GM19328 (cell line): ENCODE results near the gene IFNL1.
"Not testable (repeated sequence)": the region's sequence is repeated elsewhere in the genome, so short reads cannot be mapped to it uniquely, and the experiment has no call there.

Experiments
- ATAC-seq: cut with Tn5 transposase; IDR thresholded peaks from one replicate; pipeline ENCODE4 v1.9.1; 2021; ENCODE audit warnings: mild to moderate bottlenecking, moderate library complexity; ENCODE audit not compliant: unreplicated experiment

Gene IFNL1

DNA sequence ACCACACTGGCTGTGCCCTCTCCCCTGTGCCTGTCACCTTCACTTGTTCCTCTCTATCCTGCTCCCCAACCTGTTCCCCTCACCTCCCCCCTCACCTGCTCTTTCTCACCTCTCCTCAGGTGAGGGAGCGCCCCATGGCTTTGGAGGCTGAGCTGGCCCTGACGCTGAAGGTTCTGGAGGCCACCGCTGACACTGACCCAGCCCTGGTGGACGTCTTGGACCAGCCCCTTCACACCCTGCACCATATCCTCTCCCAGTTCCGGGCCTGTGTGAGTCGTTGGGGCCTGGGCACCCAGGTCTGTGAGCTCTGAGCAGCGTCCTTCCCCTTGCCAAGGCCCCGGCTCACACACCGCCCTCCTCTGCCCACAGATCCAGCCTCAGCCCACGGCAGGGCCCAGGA lies 26.8 kb upstream of the IFNL1 start:
- ATAC-seq = not testable (repeated sequence)

DNA sequence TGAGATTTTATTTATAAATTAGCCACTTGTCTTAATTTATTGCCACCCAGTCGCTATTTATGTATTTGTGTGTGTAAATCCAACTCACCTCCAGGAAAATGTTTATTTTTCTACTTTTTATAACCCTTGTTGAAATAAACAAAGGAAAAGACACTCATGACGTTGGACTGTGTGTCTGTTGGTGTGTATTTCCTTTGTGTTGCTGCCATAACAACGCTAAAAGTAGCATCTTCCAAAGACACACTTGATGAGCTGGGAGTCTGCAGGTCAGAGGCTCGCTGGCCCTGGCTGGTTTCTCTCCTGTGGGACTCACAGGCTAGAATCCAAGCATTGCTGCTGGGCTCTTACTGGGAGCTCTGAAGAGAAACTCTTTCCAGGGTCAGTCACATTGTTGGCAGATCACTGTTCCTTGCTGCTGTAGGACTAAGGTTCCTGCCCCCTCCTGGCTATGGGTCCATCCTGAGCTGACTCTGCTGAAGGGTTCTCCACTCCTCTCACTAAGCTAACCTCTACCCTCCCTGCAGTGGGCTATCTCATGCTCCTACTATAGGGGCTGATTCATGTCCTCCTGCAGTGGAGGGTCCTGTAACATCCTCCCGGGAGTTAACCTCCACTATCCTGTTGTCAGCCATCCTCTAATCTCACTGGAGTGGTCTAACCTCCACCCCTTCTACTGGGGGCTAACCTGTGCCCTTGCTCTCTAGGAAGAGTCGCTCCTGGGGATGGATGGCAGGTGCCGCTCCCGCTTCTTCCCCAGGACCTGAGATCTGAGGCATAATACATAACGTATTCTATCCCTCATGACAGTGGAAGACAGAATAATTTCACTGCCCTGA lies 26.0 kb upstream of the IFNL1 start:
- ATAC-seq = no peak

DNA sequence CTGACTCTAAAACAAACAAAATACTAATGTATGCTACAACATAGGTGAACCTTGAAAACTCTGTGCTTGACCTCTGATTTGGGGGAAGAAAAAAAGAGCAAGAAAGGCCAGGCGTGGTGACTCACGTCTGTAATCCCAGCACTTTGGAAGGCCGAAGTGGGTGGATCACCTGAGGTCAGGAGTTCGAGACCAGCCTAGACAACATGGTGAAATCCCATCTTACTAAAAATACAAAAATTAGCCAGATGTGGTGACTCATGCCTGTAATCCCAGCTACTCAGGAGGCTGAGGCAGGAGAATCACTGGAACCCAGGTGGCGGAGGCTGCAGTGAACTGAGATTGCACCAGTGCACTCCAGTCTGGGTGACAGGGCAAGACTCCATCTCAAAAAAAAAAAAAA lies 22.3 kb upstream of the IFNL1 start:
- not testable (repeated sequence) for ATAC-seq

DNA sequence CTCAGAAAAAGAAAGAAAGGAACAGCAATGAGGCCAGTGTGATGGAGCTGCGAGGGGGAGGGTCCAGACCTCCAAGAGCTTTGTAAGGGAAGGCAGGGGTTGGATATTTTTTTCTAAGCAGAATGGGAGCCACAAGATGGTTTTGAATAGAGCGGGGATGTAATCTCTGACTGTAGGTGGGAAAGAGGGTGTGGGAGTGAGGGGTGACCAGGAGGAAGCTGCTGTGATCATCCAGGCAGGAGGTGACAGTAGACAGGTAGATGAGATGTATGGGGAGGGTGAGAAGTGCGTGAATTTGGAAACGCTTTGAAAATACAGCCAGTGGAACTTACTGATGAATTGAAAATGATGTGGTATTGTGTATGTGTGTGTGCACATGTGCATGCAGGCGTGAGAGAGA lies 20.6 kb upstream of the IFNL1 start:
- ATAC-seq = no peak

DNA sequence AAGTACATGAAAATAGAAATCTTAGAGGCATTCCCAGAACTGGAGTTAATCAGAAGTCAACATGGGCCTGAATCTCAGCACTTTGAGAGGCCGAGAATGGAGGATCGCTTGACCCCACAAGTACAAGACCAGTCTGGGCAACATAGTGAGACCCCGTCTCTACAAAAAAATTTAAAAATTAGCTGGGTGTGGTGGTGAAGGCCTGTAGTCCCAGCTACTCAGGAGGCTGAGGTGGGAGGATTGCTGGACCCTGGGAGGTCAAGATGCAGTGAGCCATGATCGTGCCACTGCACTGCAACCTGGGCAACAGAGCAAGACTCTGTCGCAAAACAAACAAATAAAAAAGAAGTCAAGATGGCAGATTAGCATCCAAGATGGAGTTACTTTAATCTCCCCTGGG lies 19.5 kb upstream of the IFNL1 start:
- no peak for ATAC-seq

DNA sequence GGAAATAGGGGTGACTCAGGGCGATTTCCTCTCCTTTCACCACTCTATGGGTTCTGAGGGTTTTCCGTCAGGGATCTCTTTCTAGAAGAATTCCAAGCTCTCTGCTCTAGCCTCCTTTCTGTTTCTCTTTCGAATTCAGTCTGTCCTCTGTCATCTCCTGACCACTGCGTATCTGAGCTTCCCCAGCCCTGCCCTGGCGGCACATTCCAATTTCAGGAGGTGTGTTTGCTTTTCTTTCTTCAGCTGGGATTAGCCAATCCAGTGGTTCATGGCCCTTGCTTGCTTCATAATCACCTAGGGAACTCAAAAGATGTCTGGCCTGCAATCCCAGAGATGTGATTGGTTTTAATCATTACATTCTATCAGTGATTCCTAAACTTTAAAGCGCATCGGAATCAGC lies 18.6 kb upstream of the IFNL1 start:
- ATAC-seq = no peak

DNA sequence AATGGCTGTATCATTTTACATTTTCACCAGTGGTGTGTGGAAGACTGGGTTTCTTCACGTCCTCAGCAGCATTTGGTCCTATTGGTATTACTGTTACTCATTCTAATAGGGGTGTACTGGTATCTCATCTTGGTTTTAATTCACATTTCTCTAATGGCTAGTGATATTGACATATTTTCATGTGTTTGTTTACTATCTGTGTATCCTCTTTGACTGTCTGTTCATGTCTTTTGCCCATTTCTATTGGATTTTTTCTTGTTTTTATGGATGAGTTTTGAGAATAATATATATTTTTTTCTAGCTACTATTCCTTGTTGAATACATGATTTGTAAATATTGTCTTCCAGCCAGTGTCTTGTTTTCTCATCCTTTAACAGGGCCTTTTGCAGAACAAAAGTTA lies 14.2 kb upstream of the IFNL1 start:
- ATAC-seq = no peak

DNA sequence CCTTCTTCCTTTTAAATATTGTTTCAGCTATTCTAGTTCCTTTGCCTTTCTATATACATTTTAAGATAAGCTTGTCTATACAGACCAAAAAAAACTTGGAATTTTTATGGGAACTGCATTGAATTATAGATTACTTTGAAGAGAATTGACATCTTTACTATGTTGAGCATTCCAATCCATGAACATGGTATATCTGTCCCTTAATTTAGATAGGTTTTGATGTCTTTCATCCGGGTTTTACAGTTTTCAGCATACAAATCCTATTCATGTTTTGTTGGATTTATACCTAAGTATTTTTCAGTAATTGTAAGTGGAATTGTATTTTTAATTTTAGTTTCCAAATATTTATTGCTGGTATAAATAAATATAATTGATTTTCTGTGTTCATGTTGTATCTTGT lies 12.2 kb upstream of the IFNL1 start:
- ATAC-seq = no peak

DNA sequence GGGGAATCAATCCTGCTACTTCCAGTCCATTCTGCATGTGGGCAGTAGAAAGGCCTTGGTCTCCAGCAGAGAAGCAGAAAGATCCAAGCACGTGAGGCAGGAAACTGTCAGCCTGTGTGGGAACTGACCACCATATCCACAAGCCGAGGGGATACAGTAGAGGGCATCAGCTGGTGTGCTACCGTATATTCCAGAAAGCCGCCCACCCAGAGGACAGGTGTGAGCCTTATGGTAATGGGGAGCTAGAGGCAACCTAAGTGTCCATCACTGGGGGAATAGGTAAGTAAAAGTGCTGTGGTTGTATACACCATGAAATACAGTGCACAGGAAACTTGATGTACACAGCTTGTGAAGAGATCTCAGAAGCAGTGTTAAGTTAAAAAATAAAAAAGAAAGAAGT lies 2.8 kb upstream of the IFNL1 start:
- ATAC-seq = no peak

DNA sequence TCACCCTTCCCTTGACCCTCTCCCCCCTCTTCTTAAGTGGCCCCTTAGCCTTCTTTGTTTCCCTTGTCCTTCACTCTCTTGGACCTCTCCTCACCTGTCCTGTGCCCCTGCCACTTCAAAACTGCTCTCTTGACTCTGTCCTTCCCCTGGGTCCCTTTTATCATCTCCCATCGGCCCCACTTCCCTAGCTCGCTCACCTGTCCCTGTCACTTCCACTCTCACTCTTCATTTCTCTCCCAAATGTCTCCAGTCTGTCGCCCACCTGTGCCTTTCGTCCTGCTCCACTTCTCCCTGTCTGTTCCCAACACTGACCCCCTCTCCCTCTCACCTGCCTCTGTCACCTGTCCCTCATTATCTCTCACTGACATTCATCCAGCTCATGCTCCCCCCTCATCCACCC lies 699 bp downstream of the IFNL1 start:
- no peak for ATAC-seq

DNA sequence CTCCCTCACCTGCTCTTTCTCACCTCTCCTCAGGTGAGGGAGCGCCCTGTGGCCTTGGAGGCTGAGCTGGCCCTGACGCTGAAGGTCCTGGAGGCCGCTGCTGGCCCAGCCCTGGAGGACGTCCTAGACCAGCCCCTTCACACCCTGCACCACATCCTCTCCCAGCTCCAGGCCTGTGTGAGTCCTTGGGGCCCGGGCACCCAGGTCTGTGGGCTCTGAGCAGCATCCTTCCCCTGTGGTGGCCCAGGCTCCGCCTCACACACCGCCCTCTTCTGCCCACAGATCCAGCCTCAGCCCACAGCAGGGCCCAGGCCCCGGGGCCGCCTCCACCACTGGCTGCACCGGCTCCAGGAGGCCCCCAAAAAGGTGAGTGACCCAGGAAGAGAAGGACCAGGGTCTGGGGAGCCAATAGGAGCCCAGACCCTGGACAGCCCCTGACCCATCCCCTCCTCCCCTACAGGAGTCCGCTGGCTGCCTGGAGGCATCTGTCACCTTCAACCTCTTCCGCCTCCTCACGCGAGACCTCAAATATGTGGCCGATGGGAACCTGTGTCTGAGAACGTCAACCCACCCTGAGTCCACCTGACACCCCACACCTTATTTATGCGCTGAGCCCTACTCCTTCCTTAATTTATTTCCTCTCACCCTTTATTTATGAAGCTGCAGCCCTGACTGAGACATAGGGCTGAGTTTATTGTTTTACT lies 1.9 kb downstream of the IFNL1 start:
- no peak for ATAC-seq

DNA sequence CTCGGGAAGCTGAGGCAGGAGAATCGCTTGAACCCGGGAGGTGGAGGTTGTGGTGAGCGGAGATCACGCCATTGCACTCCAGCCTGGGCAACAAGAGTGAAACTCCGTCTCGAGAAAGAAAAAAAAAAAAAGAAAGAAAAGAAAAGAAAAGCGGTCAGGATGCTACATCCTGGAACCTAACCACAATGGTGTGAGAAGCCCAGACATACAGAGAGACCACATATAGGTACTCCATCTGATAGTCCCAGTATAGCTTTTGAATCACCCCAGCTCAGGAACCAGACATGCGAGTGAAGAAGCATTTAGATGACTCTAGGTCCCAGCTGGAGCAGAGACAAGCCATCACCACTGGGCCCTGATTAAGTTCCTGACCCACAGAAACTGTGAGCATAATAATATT lies 3.2 kb downstream of the IFNL1 start:
- ATAC-seq = no peak

DNA sequence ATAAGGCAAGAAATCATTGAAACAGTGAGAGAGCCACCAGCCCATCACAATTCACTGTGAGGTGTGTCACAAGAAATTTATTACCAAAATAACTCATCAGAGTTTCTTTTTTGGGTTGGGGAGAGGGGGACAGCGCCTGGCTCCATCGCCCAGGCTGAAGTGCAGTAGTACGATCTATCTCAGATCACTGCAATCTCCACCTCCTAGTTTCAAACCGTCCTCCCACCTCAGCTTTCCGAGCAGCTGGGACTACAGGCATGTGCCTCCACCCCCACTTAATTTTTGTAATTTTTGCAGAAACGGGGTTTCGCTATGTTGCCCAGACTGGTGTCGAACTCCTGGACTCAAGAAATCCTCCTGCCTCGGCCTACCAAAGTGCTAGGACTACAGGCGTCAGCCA lies 3.6 kb downstream of the IFNL1 start:
- ATAC-seq = no peak

DNA sequence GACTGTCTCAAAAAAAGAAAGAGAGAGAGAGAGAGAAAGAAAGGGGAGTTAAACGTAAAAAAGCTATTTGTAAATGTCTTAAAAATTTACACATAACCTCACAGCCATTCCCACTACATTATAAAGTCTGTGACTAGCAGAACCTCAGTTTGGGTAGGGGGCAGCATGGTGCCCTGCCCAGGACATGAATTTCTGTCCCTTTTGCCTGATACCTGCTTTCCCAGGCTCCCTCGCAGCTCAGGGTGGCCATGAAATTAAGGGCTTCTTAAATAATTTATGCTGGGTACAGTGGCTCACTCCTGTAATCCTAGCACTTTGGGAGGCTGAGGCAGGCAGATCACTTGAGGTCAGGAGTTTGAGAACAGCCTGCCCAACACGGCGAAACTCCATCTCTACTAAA lies 4.8 kb downstream of the IFNL1 start:
- ATAC-seq = no peak

DNA sequence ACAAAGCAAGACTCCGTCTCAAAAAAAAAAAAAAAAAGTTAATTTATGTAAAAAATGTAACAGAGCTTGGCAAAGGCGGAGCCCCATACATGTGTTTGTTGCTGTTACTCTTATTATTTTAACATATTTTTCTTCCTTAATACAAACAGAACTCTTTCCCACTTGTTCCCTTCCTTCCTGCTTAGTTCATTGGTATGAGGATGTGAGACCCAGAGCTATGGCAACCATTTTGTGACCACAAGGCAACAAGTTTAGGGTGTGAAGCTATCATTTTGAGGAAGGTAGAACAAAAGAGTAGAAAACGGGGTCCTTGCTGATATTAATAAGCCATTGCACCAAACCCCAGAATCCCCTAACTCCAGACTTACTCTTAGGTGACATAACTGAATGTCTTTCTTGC lies 5.4 kb downstream of the IFNL1 start:
- no peak for ATAC-seq

DNA sequence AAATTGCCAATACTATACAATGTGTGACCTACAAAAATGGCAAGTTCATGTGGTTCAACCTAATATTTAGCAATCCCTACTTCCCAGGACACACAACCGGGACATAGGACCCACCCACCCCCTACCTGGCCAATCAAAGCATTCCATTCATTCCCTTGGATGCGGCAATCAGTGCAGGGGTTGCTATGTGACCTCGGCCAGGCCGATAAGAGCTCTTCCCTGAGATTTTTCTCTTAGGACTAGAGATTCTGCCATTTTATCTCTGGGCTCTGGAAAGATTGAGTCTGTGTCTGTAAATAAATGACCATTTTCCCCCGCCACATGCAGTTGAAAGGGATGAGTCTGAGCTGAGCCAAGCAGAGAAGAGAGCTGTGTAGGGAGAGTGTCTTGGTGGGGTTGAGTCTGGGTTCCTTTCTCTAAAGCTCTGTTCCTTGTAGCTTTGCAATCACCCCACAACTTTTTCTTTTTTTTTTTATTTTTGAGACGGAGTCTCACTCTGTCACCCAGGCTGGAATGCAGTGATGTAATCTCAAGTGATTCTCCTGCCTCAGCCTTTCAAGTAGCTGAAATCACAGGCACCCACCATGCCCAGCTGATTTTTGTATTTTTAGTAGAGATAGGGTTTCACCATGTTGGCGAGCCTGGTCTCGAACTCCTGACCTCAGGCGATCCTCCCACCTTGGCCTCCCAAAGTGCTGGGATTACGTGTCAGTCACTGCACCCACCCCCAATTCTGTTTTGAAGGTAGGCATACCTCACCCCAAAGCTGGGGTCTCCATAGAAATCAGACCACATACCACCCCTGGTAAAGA lies 7.4 kb downstream of the IFNL1 start:
- no peak for ATAC-seq

DNA sequence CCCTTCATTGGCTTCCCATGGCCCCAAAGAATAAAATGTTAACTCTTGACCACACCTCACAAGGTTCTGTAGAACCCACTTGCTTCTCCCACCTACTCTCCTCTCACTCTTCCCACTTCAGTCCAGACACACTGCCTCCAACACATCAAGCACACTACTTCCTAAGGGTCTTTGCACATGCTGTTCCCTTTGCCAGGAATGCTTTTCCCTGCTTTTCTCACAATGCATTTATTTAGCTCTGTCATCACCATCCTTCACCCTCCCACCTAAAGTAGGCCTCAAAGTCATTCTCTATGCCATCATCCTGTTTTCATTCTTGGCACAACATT lies 7.9 kb downstream of the IFNL1 start:
- no peak for ATAC-seq

DNA sequence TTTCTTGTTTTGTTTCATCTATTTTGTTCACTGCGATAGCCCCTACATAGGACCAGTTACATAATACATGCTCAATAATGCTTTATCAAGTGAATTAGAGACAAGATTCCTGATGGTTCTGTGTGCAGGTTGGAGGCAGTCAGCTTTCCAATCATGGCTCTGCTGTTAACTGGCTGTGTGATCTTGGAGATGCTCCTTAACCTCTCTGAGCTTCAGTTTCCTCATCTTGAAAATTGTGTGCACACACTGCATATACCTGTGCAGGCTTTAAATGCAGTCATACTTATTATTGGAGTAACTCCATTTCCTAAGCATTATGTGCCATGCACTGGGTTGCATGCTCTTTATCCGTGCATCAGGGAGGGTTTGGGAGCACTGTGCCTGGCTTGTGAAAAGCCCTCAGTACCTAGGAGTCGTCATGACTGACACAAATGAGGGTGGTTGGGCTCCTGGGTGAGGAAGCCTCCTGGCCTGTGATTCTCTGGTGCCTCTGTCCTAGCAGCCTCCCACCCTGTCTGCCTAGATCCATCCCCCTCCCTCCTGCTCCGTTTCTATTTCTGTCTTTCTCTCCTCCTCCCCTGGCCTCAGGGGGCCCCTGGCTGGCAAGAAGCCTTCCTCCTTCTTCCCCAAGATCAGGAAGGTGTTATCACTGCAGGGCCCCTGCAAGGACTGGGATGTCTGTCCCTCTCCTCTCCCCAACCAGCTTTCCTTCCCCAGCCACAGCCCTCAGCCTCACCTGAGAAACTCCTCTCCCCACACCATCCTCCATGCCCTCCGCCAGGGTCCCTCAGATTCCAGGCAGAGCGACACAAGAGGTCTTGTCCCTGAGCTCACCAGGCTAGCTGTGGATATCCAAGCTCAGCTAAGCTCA lies 8.7 kb downstream of the IFNL1 start:
- no peak for ATAC-seq

DNA sequence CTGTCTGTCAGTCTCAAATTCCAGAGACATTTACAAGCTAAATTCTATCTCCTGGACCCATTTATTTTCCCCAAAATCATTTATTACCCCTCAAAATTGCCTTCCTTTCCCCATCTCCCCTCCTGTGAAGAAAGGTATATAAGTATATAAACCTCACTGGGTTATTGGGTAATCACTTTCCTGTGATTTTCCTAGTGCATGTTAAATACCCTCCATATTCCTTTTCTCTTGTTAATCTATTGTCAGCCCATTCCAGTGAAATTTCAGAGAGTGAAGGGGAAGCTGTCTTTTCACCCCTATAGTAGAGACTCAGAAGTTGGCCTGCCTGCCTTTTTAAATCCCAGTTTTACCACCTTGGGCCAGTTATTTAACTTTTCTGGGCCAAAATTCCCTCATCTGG lies 9.9 kb downstream of the IFNL1 start:
- no peak for ATAC-seq

DNA sequence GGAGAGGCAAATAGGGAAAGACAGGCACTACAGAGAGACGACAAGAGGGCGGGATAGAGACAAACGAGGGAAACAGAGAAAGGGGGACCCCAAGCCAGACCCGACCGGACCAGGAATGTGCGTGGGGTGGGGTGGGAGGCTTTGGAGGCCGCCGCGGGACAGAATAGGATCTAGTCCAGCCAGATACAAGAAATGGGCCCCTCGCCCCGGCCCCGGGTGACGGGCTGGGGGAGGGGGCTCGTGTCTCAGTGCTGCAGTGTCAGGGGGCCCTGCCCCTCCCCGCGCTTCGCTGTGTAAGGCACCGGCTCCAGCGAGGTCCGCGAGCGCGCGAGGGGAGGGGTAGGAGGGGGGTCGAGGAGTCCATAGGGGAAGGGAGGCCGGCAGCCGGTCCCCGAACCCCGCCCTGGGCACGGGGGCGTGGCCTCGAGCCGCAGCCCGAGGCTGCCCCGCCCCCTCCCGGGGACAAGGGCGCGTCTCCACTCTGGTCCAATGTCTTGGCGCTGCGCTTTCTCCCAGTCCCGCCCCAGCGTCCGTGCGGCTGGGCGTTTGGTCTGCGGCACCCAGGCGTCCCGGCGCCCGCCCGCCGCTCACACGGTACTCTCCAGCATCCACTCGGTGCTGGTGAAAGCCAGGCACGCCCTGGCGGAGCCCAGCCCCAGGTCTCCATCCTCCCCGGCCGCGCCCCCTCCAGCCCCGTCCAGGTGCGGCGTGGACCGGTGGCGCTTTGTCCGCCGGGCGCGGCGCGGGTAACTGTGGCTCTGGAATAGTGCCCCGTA lies 11.0 kb downstream of the IFNL1 start:
- no peak for ATAC-seq
